Sigmoid colon (tissue), 7 donors: Measurements from ENCODE around the gene HOXD12. TPM values are rescaled to one million over a fixed set of nuclear protein-coding genes. Genes with fewer than 3 reads are reported as not detected.

Experiments used
- DNase-seq: peaks from one replicate; pipeline ENCODE4 v3.0.0-alpha.2; 2019
- H3K27ac ChIP-seq, 4 donors: fragments of 200-600 bp; sonication (generic); one replicate each; pipeline ENCODE4 v1.5.1; 2016 to 2019; ENCODE audit warnings: mild to moderate bottlenecking in 1 of 4
- H3K27me3 ChIP-seq, 3 donors: fragments of 200-600 bp; sonication (generic); one replicate each; pipeline ENCODE4 v1.5.1; 2019; ENCODE audit warnings: mild to moderate bottlenecking in 1 of 3
- H3K36me3 ChIP-seq, 4 donors: fragments of 200-600 bp; sonication (generic); one replicate each; pipeline ENCODE4 v1.5.1; 2016 to 2019
- H3K4me1 ChIP-seq, 4 donors: fragments of 200-600 bp; sonication (generic); one replicate each; pipeline ENCODE4 v1.5.1; 2017 to 2019
- H3K4me3 ChIP-seq, 4 donors: fragments of 200-600 bp; sonication (generic); one replicate each; pipeline ENCODE4 v1.5.1; 2017 to 2019; ENCODE audit warnings: mild to moderate bottlenecking in 2 of 4, moderate library complexity in 1 of 4
- H3K9me3 ChIP-seq, 4 donors: fragments of 200-600 bp in 3 of 4; sonication (generic) in 3 of 4; one replicate each; pipeline versions ENCODE4 v1.5.1 to v1.6.1; 2013 to 2019
- CTCF ChIP-seq, 4 experiments: fragments of 450-650 bp in 3 of 4; fragments of 200-600 bp in 1 of 4; IDR thresholded peaks; one replicate each; pipeline ENCODE4 v1.5.1; 2016 to 2019; ENCODE audit warnings: antibody characterized with exemption in 4 of 4, mild to moderate bottlenecking in 3 of 4, moderate library complexity in 2 of 4
- EP300 ChIP-seq, 4 donors: sonication (generic); formaldehyde crosslinking; IDR thresholded peaks; one replicate each; pipeline ENCODE4 v1.6.1; 2017; ENCODE audit warnings: antibody characterized with exemption in 4 of 4
- POLR2A ChIP-seq, 2 donors: fragments of 450-650 bp; IDR thresholded peaks; one replicate each; pipeline ENCODE4 v1.6.1; 2016; ENCODE audit warnings: antibody characterized with exemption in 2 of 2, mild to moderate bottlenecking in 2 of 2, moderate library complexity in 2 of 2
- POLR2AphosphoS5 ChIP-seq, 4 donors: sonication (generic); formaldehyde crosslinking; IDR thresholded peaks; one replicate each; pipeline ENCODE4 v1.6.1; 2017; ENCODE audit warnings: antibody characterized with exemption in 4 of 4
- WGBS, 2 donors: extraction: QIAGEN DNeasy Blood & Tissue Kit; methylation state at CpG; one replicate each; pipeline ENCODE4 v1.1.7; 2013; 5-methylcytosine and 5-hydroxymethylcytosine counted together
- intact Hi-C: fragments of 100-400 bp; cut with DNase I; formaldehyde crosslinking; loops from one replicate; pipeline ENCODE4 v1.15.1; 2023
- polyA plus RNA-seq, 3 donors: library from polyadenylated mRNA; stranded (reverse); fragments of 200-250 nt; gene quantifications; one replicate each; pipeline ENCODE4 v1.2.3, GENCODE V29; 2013
- total RNA-seq, 4 donors: library from RNA; depleted of rRNA; stranded (reverse); fragments of >200 nt; gene quantifications; one replicate each; pipeline ENCODE4 v1.1.0, GENCODE V29; 2016
- donor health status: healthy with polysubstance abuse.
- donor health status: Bipolar disorder and iron deficiency.
- donor health status: healthy.

Gene HOXD12
- total and polyA plus RNA-seq, 7 donors = 0.15 to 1.8 (median 1.5) TPM; not detected in 3

DNA sequence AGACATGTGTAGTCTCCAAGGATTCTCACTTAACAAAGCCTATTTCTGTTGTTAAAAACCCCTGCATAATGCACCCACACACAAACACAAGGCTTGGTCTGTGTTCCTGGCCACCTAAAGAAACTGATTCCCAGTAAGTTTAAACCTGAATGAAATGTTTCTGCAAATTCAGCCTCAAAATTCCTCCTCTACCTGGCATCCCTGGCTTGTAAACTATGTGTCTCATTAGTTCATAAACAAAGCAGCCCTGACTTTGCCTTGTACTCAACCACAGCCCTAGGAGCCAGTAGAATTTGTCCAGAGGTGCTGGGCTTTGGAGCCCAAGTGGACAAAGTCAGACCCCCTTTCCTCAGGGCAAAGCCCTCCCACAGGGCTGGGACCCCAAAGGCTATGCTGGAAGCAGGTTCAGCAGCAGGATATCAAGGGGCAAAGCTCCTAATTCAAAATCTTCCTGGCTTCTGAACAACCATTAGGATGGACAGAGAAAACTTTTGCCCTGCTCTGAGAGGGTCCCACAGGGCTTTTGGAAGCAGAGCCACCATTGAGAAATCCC lies 9.7 kb upstream of the HOXD12 start:
- peak overlapping the region in 3 of 4 donors; percentile 92 to 96 (median 94) for H3K27ac ChIP-seq
- H3K36me3 ChIP-seq = no peaks in the 10 kb centered on the region
- peaks cover 0 to 56% (median 51%) of the 10 kb centered on the region in 4 donors for H3K4me1 ChIP-seq
- TF ChIP-seq POLR2A (IDR thresholded peaks at IDR 0.05) = no peak
- no peak for TF ChIP-seq EP300 (IDR thresholded peaks at IDR 0.05)
- TF ChIP-seq CTCF (IDR thresholded peaks at IDR 0.05) = no peak
- no peak for TF ChIP-seq POLR2AphosphoS5 (IDR thresholded peaks at IDR 0.05)
- no peaks in the 10 kb centered on the region for H3K9me3 ChIP-seq
- intact Hi-C loops = loop anchor here (5.0 kb wide), 2 partner anchors 908 to 978 kb away; partner anchors contain the start of gene ATP5MC3
- no peak overlapping the region for H3K4me3 ChIP-seq
- no peak for DNase-seq
- H3K27me3 ChIP-seq = peaks cover 11 to 94% (median 30%) of the 10 kb centered on the region in 3 donors

DNA sequence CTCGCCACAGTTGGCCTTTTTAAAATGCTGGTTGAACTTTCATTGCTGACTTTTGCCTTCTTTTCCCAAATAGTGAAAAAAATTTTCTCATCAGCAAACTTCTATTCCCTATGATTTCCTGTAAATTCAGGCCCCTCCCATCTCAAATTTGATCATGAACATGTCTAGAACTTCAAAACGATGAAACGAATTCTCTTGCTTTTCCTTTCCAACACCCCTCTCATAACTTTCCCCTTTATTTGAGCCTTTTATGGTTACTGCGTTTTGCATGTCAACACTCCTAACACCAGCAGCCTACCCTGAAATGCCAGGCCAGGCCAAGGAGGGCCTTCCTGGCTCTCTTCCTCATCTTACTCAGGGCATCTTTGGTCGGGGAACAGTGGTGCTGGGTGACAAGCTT lies 8.7 kb upstream of the HOXD12 start:
- peaks cover 2 to 94% (median 26%) of the 10 kb centered on the region in 3 donors for H3K27me3 ChIP-seq

GRCh38 chr2:176091329-176092258 lies 8.0 kb upstream of the HOXD12 start:
- Histone ChIP-seq H3K9me3 (no peaks in the 10 kb centered on the region), H3K4me3 (peak overlapping the region; percentile 66 to 70 (median 68)), H3K27me3 (peaks cover 0 to 94% (median 21%) of the 10 kb centered on the region in 3 donors), H3K36me3 (no peaks in the 10 kb centered on the region), H3K27ac (peak overlapping the region in 3 of 4 donors; percentile 92 to 96 (median 94)), H3K4me1 (peaks cover 0 to 53% (median 42%) of the 10 kb centered on the region in 4 donors)
- TF ChIP-seq POLR2AphosphoS5 (IDR thresholded peaks at IDR 0.05) = no peak
- TF ChIP-seq POLR2A (IDR thresholded peaks at IDR 0.05) = peak; percentile 6 to 13
- WGBS, 2 donors = 22 to 28% methylated on average over 31 of the region's 31 CpGs
- no peak for DNase-seq
- intact Hi-C loops = loop anchor here (5.0 kb wide), 1 partner anchor 909 kb away; the partner anchor contains the start of gene ATP5MC3

More for the DNA sequence above, 8.7 kb upstream of the HOXD12 start:
- DNase-seq = no peak
- Histone ChIP-seq H3K27ac (peak overlapping the region in 3 of 4 donors; percentile 92 to 96 (median 94)), H3K4me1 (peaks cover 0 to 55% (median 43%) of the 10 kb centered on the region in 4 donors), H3K36me3 (no peaks in the 10 kb centered on the region), H3K9me3 (no peaks in the 10 kb centered on the region), H3K4me3 (no peak overlapping the region)
- WGBS, 2 donors = 33 to 43% methylated on average over 5 of the region's 5 CpGs
- intact Hi-C loops = loop anchor here (5.0 kb wide), 1 partner anchor 909 kb away; the partner anchor contains the start of gene ATP5MC3
- TF ChIP-seq EP300 (IDR thresholded peaks at IDR 0.05) (no peak), CTCF (IDR thresholded peaks at IDR 0.05) (no peak), POLR2A (IDR thresholded peaks at IDR 0.05) (no peak), POLR2AphosphoS5 (IDR thresholded peaks at IDR 0.05) (no peak)

DNA sequence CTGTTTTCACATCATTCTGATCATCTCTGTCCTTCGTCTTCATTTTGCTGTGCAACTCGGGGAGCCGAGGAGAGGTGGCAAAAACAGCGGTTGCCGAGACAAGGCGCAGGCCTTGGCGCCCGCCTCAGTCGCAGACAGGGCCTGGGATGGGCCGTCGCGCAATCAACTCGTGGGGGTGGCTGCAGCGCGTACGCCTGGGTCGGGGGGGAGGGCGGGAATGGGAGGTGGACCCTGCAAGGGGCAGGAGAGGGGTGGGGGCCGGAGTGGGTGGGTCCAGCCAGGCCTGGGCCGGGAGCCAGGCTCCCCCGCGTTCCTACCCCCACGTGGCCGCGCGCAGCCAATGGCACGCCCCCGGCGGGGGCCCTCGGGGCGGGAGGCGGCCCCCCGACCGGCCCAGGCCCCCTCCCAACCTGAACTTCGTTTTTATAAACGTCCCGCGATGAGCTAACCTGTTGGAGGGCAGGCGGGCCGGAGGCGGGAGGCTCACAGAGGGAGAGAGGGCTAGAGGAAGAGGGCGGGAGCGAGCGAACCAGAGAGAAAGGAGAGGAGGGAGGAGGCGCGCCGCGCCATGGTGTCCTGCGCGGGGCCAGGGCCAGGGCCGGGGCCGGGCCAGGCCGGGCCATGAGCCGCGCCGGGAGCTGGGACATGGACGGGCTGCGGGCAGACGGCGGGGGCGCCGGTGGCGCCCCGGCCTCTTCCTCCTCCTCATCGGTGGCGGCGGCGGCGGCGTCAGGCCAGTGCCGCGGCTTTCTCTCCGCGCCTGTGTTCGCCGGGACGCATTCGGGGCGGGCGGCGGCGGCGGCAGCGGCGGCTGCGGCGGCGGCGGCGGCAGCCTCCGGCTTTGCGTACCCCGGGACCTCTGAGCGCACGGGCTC lies 7.1 kb upstream of the HOXD12 start, which contains the start of gene HOXD13:
Gene HOXD13, plus strand, starts transcription at position 452 of the 875 bp plus-strand sequence. Its CDS starts 170 bp downstream, at position 622.
- no peaks in the 10 kb centered on the region for H3K36me3 ChIP-seq
- H3K9me3 ChIP-seq = no peaks in the 10 kb centered on the region
- H3K4me3 ChIP-seq = peak within 1 kb of the TSS; percentile 66 to 70 (median 68)
- peaks cover 0 to 54% (median 46%) of the 10 kb centered on the region in 4 donors for H3K4me1 ChIP-seq
- peak; percentile 77 to 93 for TF ChIP-seq POLR2A (IDR thresholded peaks at IDR 0.05)
- TF ChIP-seq POLR2AphosphoS5 (IDR thresholded peaks at IDR 0.05) = peak; percentile 98 to 99 (median 98)
- no peak for TF ChIP-seq CTCF (IDR thresholded peaks at IDR 0.05)
- no peak for TF ChIP-seq EP300 (IDR thresholded peaks at IDR 0.05)
- 2% methylated on average over 95 of the region's 95 CpGs for WGBS, 2 donors
- DNase-seq = peak; percentile 95
- intact Hi-C loops = loop anchor here (5.0 kb wide), 1 partner anchor 910 kb away; the partner anchor contains the start of gene ATP5MC3
- H3K27me3 ChIP-seq = peaks cover 0 to 94% (median 28%) of the 10 kb centered on the region in 3 donors
- peak within 1 kb of the TSS in 3 of 4 donors; percentile 92 to 96 (median 94) for H3K27ac ChIP-seq
